GM21737 (cell line): Measurements from ENCODE around the gene PDS5A.
"Not testable (repeated sequence)": the region's sequence is repeated elsewhere in the genome, so short reads cannot be mapped to it uniquely, and the experiment has no call there.

Experiments used
- ATAC-seq: cut with Tn5 transposase; IDR thresholded peaks from one replicate; pipeline ENCODE4 v1.9.1; 2021; ENCODE audit warnings: mild to moderate bottlenecking, moderate library complexity; ENCODE audit not compliant: unreplicated experiment

The PDS5A gene, protein sequence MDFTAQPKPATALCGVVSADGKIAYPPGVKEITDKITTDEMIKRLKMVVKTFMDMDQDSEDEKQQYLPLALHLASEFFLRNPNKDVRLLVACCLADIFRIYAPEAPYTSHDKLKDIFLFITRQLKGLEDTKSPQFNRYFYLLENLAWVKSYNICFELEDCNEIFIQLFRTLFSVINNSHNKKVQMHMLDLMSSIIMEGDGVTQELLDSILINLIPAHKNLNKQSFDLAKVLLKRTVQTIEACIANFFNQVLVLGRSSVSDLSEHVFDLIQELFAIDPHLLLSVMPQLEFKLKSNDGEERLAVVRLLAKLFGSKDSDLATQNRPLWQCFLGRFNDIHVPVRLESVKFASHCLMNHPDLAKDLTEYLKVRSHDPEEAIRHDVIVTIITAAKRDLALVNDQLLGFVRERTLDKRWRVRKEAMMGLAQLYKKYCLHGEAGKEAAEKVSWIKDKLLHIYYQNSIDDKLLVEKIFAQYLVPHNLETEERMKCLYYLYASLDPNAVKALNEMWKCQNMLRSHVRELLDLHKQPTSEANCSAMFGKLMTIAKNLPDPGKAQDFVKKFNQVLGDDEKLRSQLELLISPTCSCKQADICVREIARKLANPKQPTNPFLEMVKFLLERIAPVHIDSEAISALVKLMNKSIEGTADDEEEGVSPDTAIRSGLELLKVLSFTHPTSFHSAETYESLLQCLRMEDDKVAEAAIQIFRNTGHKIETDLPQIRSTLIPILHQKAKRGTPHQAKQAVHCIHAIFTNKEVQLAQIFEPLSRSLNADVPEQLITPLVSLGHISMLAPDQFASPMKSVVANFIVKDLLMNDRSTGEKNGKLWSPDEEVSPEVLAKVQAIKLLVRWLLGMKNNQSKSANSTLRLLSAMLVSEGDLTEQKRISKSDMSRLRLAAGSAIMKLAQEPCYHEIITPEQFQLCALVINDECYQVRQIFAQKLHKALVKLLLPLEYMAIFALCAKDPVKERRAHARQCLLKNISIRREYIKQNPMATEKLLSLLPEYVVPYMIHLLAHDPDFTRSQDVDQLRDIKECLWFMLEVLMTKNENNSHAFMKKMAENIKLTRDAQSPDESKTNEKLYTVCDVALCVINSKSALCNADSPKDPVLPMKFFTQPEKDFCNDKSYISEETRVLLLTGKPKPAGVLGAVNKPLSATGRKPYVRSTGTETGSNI (N-terminal part only)

DNA sequence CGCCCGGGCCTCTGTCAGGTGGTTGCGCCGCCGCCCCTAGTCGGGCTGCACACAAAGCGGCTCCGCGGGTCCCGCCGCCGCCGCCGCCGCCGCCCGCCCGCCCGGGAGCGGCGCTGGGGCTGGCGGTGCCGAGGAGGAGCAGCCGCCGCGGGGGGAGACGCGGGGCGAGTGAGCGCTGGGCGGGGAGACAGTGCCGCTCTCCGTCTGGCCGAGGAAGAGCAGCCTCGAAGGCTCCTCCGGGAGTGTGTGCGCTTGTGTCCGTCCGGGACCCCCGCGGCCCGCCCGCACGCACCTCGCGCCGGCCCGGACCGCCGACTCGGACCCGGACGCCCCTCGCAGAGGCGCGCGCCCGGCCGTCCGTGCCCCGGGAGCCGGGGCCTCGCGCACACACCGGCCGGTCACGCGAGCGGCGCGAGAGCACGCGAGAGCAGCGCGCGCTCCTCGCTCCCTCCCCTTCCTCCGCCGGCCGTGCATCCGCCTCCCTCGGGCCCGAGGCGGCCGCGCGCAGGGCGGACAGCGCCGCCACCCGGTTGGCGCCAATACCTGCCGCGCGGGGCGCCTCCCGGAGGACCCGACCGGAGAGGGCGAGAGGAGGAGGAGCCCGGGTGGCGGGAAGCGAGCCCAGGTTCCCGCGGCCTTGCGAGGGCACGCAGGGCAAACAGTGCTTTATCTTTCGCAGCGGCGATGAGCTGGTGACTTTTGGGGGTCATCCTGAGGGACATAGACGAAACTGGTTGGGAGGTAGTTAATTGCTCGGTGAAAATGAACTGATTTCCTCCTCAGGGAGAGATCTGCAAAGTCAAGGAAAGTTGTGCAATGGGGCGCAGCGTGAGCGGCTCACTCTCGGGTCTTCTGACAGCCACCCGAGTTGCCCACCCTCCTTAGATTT, at the start of gene PDS5A:
Gene PDS5A, minus strand, starts transcription at position 423 of the 889 bp plus-strand sequence. CDS start 1,334 bp downstream, outside the sequence.
- peak; percentile 76 for ATAC-seq

DNA sequence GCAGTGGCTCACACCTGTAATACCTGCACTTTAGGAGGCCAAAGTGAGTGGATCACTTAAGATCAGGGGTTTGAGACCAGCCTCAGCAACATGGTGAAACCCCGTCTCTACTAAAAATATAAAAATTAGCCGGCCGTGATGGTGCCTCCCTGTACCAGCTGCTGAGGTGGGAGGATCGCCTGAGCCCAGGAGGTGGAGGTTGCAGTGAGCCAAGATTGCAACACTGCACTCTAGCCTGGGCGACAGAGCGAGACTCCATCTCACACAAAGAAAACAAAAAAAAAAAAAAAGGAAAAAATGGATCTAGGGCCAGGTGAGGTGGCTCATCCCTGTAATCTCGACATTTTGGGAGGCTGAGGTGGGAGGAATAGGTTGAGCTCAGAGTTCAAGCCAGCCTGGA, 46.3 kb upstream of the PDS5A start:
- ATAC-seq: not testable (repeated sequence)

DNA sequence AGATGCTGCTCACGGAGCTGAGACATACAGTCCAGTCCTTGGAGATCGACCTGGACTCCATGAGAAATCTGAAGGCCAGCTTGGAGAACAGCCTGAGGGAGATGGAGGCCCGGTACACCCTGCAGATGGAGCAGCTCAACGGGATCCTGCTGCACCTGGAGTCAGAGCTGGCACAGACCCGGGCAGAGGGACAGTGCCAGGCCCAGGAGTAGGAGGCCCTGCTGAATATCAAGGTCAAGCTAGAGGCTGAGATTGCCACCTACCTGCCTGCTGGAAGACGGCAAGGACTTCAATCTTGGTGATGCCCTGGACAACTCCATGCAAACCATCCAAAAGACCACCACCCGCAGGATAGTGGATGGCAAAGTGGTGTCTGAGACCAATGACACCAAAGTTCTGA, 43.4 kb upstream of the PDS5A start:
- ATAC-seq: not testable (repeated sequence)

DNA sequence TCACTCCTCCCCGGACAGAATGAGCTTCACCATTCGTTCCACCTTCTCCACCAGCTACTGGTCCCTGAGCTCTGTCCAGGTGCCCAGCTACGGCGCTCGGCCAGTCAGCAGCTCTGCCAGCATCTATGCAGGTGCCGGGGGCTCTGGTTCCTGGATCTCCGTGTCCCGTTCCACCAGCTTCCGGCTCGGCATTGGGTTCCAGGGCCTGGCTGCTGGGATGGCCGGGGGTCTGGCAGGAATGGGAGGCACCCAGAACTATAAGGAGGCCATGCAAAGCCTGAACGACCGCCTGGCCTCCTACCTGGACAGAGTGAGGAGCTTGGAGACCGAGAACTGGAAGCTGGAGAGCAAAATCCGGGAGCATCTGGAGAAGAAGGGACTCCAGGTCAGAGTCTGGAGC, 42.5 kb upstream of the PDS5A start:
- ATAC-seq: no peak

DNA sequence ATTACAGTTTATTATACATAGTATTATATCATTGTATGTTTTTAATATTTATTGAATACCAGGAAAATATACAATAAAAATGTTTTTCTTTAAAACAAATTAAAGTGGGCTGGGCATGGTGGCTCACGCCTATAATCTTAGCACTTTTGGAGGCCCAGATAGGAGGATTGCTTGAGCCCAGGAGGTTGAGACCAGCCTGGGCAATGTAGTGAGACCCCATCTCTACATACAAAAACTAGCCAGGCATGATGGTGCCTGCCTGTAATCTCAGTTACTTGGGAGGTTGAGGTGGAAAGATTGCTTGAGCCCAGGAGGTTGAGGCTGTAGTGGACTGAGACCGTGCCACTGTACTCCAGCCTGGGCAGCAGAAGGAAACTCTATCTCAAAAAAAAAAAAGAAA, 38.3 kb upstream of the PDS5A start:
- ATAC-seq: no peak

DNA sequence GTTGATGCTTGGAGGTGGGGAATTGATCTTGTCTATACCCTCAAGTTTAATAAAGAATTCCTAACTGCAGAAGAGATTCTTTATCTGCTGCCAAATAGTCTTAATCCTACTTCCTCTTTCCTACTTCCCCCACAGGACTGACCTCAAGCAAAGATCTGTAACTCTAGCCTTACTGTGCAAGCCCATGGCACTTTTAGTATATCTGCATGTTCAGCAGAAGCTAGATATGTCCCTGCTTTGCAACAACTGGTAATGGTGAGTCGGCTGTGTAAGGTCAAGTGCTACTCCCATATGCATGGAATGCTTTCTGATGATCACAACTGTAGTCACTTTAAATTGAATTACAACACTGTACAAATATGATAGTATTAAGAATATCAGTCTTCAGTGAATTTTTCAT, 26.3 kb upstream of the PDS5A start:
- no peak for ATAC-seq

DNA sequence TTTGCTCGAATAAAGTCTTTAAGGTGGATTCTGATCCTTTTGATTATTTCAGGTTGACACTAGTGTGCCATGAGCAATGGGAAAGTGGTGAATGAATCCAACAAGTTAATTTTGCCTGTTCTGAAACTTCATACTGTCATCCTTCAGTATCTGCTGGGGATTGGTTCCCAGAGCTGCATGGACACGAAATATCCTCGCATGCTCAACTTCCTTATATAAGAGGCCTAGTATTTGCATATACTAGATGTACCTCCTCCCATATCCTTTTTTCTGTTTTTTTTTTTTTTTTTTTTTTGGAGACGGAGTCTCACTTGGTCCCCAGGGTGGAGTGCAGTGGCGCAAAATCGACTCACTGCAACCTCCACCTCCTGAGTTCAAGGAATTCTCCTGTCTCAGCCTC, 23.0 kb upstream of the PDS5A start:
- ATAC-seq: no peak

DNA sequence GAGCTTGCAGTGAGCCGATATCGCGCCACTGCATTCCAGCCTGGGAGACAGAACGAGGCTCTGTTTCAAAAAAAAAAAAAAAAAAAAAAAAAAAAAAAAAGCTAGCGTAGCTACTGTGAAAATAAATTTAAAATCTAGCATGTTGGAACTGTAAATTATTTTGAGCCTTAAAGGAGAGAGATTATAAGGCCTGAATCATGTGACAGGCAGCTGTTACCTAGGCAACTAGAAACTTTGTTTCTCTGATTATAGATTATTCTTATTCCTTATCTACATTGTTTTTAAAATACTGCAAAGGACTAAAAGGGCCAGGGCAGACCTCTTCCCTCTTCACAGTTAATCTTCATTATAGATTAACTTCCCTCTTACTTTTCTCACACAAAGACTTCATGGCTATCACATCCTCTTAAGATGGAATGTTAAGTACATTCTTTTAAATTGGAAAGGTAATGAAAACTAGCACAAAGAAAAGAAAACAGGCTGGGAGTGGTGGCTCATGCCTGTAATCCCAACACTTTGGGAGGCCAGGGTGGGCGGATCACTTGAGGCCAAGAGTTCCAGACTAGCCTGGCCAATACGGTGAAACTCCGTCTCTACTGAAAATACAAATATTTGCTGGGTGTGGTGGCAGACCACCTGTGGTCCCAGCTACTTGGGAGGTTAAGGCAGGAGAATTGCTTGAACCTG, 21.1 kb upstream of the PDS5A start:
- ATAC-seq: no peak

DNA sequence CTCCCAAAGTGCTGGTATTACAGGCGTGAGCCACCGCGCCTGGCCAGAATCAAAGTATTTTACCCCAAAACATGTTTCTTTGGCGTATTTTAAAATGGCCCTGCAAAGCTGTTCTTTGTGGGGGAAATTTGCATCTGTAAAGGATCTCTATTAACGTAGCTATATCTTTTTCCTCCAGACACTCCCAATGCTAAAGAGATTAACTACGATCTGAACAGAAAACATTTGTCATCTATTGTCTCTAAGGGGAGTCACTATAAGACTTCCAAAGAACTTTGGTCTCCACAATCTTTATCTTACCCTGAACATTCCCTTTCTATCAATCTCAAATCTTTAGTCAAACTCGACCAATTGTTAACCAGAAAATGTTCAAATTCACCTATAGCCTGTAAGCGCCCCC, 19.1 kb upstream of the PDS5A start:
- ATAC-seq: no peak

DNA sequence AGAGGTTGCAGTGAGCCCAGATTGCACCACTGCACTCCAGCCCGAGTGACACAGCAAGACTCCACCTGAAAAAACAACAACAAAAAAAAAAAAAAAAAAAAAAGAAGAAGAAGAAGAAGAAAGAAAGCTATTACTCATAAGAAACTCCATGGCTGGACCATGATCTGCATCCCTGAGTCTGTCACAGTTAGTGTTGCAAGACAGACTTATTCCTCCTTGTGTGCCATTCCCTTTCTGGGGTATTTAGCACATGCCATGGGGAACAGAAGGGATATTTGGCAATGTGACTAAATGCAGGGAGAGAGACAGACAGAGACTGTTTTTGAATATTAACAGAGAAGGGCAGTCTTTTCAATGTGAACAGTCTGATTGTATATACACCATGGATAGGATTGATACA, 16.7 kb upstream of the PDS5A start:
- no peak for ATAC-seq

DNA sequence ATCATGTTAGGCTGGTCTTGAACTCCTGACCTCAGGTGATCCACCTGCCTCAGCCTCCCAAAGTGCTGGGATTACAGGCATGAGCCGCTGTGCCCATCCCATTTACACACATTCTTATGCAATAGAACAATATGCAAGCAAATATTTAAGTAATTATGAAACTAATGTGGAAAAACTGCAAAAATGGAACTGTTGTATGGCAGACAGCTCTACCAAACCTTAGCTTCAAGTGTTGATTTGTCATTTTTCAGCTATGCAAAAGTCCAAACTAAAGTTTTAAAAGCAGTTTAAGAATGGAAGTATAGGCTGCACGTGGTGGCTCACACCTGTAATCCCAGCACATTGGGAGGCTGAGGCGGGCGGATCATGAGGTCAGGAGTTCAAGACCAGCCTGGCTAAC, 11.7 kb upstream of the PDS5A start:
- not testable (repeated sequence) for ATAC-seq

DNA sequence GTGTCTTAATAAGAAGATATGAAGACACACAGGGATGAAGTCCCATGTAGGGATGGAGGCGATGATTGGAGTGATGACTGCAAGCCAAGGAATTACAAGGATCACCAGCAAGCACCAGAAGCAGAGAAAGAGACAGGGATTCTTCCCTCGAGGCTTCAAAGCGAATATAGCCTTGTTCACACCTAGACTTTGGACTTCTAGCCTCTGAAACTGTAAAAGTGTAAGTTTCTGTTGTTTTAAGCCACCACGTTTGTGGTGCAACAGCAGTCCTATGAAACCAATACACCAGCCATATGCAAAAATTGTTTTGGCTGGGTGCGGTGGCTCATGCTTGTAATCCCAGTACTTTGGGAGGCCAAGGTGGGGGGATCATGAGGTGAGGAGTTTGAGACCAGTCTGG, 9.8 kb upstream of the PDS5A start:
- ATAC-seq: no peak

DNA sequence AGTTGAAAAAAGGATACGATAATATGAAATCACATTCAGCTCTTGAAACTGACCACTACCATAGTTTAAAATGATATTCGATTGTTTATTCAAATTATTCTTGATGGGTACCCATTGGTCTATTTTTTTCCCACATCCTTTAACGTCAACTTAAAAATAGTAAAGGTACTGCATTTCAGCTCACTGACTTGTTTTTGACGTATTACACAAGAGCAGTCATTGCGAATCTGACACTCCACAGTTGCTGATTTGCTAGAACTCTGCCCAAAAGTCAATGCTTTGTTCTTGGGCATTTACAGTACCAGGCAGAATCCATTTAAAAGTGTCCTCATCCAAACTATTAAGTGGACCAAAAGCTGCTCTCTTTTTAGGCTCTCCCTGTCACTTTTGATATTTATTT, 1.2 kb upstream of the PDS5A start:
- ATAC-seq: no peak

DNA sequence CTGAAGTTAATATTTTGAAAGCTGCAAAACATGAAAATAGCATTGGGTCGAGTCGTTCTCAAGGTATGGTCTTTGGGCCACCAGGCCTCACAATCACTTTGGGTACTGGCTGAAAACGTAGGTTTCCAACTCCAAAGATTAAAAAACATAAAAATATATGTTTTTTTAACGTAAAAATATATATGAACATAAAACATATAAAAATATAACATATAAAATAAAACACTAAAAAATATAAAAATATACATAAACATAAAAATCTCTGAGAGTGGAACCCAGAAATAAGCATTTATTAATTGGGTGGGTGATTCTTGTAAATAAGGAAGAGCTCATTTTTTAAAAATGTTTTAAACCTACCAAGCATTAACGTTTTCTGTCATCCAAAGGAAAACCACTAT, 666 bp upstream of the PDS5A start:
- ATAC-seq: no peak

DNA sequence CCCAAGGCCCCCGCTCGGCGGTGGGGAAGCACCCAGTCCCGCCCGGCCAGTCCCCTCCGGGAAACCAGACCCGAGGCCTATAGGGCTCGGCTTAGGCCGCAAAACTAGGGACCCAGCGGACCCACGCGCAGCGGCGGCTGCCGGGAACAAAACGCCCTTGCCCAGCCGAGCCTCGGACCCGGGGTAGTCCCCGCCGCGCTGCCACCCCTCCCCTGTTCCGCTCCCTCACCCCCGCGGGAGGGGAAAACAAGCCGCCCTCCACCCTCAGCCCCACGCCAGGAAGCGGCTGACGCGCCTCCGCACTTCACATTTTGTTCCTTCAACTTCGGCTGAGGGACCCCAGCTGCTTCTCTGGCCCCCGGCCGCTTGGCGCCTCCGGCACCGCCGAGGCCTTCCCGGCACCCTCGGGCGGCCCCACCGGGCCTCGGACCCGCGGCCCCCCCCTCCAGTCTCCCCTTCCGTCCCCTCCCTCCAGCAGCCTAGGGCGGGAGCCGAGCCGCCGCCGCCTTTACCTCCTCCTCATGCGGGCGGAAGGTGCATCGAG, 694 bp downstream of the PDS5A start:
- ATAC-seq: peak; percentile 19

DNA sequence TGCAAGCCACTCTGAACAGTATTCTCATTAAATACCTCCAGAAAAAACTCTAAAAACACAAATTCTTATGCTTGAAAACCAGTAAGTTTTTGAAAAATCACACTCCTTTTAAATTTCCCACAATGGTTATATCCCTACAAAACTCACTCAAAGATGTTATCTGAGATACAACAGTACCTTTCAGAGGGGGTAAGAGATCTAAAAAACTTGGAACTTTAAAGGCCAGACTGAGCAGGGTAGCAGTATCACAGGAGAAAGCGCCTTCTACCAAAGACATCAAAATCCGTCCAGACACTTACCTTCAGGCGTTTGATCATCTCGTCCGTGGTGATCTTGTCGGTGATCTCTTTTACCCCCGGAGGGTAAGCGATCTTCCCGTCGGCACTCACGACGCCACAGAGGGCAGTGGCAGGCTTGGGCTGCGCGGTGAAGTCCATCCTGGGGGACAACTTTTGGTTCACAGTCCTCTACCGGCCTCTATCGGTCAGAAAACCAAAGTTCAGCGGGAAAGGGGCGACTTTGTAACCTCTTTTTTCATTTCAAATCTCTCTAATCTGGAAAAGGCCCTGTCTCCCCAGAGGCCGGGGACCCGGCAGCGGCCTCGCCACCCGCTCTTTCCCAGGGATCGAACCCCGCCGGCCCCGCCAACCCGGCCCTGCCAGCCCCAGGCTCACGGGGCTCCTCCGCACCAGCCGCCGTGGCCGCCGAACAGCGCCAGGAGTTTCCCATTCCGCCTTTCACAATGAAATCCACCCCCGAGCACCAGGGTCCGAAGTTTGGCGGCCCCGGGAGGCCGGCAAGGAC, 1.4 kb downstream of the PDS5A start:
- peak; percentile 40 for ATAC-seq

DNA sequence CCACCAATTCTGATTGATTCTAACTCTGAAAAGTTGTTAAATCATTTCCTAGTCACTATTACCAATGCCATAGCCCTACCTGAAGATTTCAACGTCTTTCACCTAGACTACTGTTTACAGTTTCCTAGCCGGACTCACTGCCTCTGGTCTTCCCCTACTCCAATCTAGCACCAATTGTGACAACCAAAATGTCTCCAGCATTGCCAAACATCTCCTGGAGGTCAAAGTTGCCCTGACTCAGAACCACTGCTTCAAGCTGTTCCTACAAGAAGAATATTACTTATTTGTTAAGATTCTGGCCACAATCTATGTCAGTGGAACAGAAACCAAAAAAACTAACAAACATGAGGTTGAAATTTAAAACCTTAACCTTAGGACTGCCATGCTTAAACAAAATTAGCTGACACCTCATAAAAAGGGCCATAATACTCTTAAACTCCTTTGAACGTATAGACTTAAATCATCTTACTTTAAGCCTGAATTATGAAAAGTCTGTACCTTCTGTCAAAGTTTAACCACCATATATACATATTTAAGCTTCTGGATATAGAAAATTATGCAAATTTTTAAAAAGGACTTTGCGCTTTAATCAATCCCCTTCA, 2.1 kb downstream of the PDS5A start:
- no peak for ATAC-seq

DNA sequence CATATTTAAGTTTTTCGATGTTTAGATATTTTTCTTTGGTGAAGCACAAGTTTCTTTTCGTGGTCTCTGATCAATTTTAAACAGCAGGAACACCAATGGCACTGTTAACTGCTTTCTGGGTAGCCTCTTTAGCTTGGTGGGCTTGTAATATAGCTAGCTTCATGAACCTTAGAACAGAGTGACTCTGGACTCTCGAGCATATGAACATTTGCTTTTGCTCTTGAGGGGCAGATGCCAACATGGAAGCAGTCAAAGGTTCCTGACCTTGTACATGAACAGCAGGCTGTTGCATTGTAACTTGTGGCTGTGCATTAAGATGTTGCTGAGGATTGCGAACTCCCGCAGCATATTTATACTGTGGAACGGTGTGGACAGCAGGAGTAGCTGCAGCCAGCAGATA, 4.7 kb downstream of the PDS5A start:
- ATAC-seq: not testable (repeated sequence)
